ENCODE results near the gene SCNN1B.

- TF ChIP-seq POLR2A (IDR thresholded peaks at IDR 0.05) (no peak), CTCF (IDR thresholded peaks at IDR 0.05) (no peak)
These were observed 47.1 kb upstream of the SCNN1B start for GRCh38 chr16:23255000-23255399.

Data from body of pancreas (tissue), 4 donors.